ENCODE results near the gene MOB1A. TPM values are rescaled to one million over a fixed set of nuclear protein-coding genes. Genes with fewer than 3 reads are reported as not detected.
"Not testable (repeated sequence)": the region's sequence is repeated elsewhere in the genome, so short reads cannot be mapped to it uniquely, and the experiment has no call there.

MOB1A gene
- polyA plus RNA-seq, 1 donor from 2014 or later, result 39.2 TPM

- Histone ChIP-seq H3K27ac (ENCODE audit: low read length) (no peak overlapping the region), H3K36me3 (ENCODE audit: insufficient read depth, low read length) (no peaks in the 10 kb centered on the region), H3K9me2 (ENCODE audit: insufficient read depth, low read length) (no peaks in the 10 kb centered on the region), H3K79me2 (replicated peaks; ENCODE audit: insufficient read depth, low read length) (no peaks in the 10 kb centered on the region), H3K27me3 (ENCODE audit: insufficient read depth, low read depth, low read length) (no peaks in the 10 kb centered on the region), H3K9me3 (ENCODE audit: low read length) (no peaks in the 10 kb centered on the region), H4K20me1 (ENCODE audit: insufficient read depth) (no peaks in the 10 kb centered on the region), H3K4me3 (ENCODE audit: low read length) (no peak overlapping the region), H2AFZ (ENCODE audit: low read depth, low read length) (no peak overlapping the region), H3F3A (ENCODE audit: insufficient read depth, low read length, poor library complexity, severe bottlenecking) (no peaks in the 10 kb centered on the region), H3K9ac (ENCODE audit: low read length) (no peak overlapping the region), H3K4me2 (ENCODE audit: low read length) (no peak overlapping the region)
- TF ChIP-seq, protein P1, sequence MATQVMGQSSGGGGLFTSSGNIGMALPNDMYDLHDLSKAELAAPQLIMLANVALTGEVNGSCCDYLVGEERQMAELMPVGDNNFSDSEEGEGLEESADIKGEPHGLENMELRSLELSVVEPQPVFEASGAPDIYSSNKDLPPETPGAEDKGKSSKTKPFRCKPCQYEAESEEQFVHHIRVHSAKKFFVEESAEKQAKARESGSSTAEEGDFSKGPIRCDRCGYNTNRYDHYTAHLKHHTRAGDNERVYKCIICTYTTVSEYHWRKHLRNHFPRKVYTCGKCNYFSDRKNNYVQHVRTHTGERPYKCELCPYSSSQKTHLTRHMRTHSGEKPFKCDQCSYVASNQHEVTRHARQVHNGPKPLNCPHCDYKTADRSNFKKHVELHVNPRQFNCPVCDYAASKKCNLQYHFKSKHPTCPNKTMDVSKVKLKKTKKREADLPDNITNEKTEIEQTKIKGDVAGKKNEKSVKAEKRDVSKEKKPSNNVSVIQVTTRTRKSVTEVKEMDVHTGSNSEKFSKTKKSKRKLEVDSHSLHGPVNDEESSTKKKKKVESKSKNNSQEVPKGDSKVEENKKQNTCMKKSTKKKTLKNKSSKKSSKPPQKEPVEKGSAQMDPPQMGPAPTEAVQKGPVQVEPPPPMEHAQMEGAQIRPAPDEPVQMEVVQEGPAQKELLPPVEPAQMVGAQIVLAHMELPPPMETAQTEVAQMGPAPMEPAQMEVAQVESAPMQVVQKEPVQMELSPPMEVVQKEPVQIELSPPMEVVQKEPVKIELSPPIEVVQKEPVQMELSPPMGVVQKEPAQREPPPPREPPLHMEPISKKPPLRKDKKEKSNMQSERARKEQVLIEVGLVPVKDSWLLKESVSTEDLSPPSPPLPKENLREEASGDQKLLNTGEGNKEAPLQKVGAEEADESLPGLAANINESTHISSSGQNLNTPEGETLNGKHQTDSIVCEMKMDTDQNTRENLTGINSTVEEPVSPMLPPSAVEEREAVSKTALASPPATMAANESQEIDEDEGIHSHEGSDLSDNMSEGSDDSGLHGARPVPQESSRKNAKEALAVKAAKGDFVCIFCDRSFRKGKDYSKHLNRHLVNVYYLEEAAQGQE (IDR thresholded peaks at IDR 0.05; ENCODE audit: borderline replicate concordance), result no peak
- no peak for TF ChIP-seq EZH2 (IDR thresholded peaks at IDR 0.05; ENCODE audit: borderline replicate concordance, insufficient read depth, low read length, poor library complexity, severe bottlenecking)
- TF ChIP-seq EP300 (conservative IDR thresholded peaks at IDR 0.05; ENCODE audit: poor library complexity, severe bottlenecking), result no peak
- no peak for TF ChIP-seq TAF1 (IDR thresholded peaks at IDR 0.05; ENCODE audit: low read depth)
- TF ChIP-seq CTCF (IDR thresholded peaks at IDR 0.05; ENCODE audit: poor library complexity, severe bottlenecking), result no peak
- TF ChIP-seq POLR2AphosphoS5 (IDR thresholded peaks at IDR 0.05), result no peak
- no peak for TF ChIP-seq MXI1 (conservative IDR thresholded peaks at IDR 0.05; ENCODE audit: poor library complexity, severe bottlenecking)
- no peak for TF ChIP-seq RAD21 (conservative IDR thresholded peaks at IDR 0.05)
- TF ChIP-seq SMC3 (conservative IDR thresholded peaks at IDR 0.05; ENCODE audit: poor library complexity), result no peak
These were observed 50.5 kb downstream of the MOB1A start for GRCh38 chr2:74128206-74128605.

DNA sequence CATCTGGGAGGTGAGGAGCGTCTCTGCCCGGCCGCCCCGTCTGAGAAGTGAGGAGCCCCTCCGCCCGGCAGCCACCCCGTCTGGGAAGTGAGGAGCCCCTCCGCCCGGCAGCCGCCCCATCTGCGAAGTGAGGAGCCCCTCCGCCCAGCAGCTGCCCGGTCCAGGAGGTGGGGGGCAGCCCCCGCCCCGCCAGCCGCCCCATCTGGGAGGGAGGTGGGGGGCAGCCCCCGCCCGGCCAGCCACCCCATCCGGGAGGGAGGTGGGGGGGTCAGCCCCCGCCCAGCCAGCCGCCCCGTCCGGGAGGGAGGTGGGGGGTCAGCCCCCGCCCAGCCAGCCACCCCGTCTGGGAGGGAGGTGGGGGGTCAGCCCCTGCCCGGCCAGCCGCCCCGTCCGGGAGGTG lies 54.7 kb downstream of the MOB1A start:
- not testable (repeated sequence) for H3K9me3 ChIP-seq (ENCODE audit: low read length); H3F3A ChIP-seq (ENCODE audit: insufficient read depth, low read length, poor library complexity, severe bottlenecking); H4K20me1 ChIP-seq (ENCODE audit: insufficient read depth); H3K9me2 ChIP-seq (ENCODE audit: insufficient read depth, low read length); H3K27me3 ChIP-seq (ENCODE audit: insufficient read depth, low read depth, low read length); H3K4me2 ChIP-seq (ENCODE audit: low read length); H2AFZ ChIP-seq (ENCODE audit: low read depth, low read length); H3K79me2 ChIP-seq (replicated peaks; ENCODE audit: insufficient read depth, low read length); H3K4me3 ChIP-seq (ENCODE audit: low read length); H3K27ac ChIP-seq (ENCODE audit: low read length); H3K36me3 ChIP-seq (ENCODE audit: insufficient read depth, low read length); H3K9ac ChIP-seq (ENCODE audit: low read length)

DNA sequence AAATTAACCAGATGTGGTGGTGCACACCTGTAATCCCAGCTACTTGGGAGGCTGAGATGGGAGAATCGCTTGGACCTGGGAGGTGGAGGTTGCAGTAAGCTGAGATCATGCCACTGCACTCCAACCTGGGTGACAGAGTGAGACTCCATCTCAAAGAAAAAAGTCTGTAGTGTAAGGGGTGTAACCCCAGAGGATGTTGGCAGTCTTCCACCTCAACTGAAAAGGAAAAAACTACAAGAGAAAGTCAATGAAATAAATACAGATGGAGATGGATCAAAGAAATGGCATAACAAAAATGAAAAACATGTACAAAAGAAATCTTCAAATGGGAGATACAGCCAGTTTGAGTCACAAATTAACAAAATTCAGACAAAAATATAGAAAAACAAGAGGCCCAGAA lies 56.8 kb downstream of the MOB1A start:
- not testable (repeated sequence) for H3K79me2 ChIP-seq (replicated peaks; ENCODE audit: insufficient read depth, low read length); H3K9me3 ChIP-seq (ENCODE audit: low read length); H4K20me1 ChIP-seq (ENCODE audit: insufficient read depth); H3F3A ChIP-seq (ENCODE audit: insufficient read depth, low read length, poor library complexity, severe bottlenecking); H3K4me2 ChIP-seq (ENCODE audit: low read length); H3K36me3 ChIP-seq (ENCODE audit: insufficient read depth, low read length); H3K27ac ChIP-seq (ENCODE audit: low read length); H3K4me3 ChIP-seq (ENCODE audit: low read length); H3K9ac ChIP-seq (ENCODE audit: low read length); H3K27me3 ChIP-seq (ENCODE audit: insufficient read depth, low read depth, low read length); H3K9me2 ChIP-seq (ENCODE audit: insufficient read depth, low read length); H2AFZ ChIP-seq (ENCODE audit: low read depth, low read length)

All from neural cell (in vitro differentiated cells).